WERI-Rb-1 (cell line): ENCODE data around the gene ZFYVE28.

Source experiments
- DNase-seq: peaks from one replicate; pipeline ENCODE4 v3.0.0-alpha.2; 2020
- H3K27ac ChIP-seq: fragments of 250-450 bp; sonication (Bioruptor Pico); 2 replicates; pipeline ENCODE4 v1.5.1; 2020; ENCODE audit warnings: mild to moderate bottlenecking, moderate library complexity
- H3K27me3 ChIP-seq: fragments of 250-450 bp; sonication (Bioruptor Pico); 2 replicates; pipeline ENCODE4 v1.5.1; 2021; ENCODE audit warnings: mild to moderate bottlenecking, low read depth, moderate library complexity; ENCODE audit not compliant: insufficient read depth, severe bottlenecking
- H3K36me3 ChIP-seq: fragments of 250-450 bp; sonication (Bioruptor Pico); 2 replicates; pipeline ENCODE4 v1.5.1; 2020; ENCODE audit warnings: mild to moderate bottlenecking, moderate library complexity
- H3K4me3 ChIP-seq: 2 replicates; pipeline ENCODE4 v1.5.1; 2011; ENCODE audit warnings: low read depth, mild to moderate bottlenecking, control low read depth, low read length
- H3K9me3 ChIP-seq: fragments of 250-450 bp; sonication (Bioruptor Pico); 2 replicates; pipeline ENCODE4 v1.5.1; 2021; ENCODE audit warnings: mild to moderate bottlenecking, moderate library complexity; ENCODE audit not compliant: severe bottlenecking
- TF ChIP-seq, protein P1 (sequence below): IDR thresholded peaks from 2 replicates; pipeline ENCODE4 v1.5.1; 2011; ENCODE audit warnings: low read depth, mild to moderate bottlenecking, control low read depth, inconsistent platforms, low read length

ZFYVE28 gene

DNA sequence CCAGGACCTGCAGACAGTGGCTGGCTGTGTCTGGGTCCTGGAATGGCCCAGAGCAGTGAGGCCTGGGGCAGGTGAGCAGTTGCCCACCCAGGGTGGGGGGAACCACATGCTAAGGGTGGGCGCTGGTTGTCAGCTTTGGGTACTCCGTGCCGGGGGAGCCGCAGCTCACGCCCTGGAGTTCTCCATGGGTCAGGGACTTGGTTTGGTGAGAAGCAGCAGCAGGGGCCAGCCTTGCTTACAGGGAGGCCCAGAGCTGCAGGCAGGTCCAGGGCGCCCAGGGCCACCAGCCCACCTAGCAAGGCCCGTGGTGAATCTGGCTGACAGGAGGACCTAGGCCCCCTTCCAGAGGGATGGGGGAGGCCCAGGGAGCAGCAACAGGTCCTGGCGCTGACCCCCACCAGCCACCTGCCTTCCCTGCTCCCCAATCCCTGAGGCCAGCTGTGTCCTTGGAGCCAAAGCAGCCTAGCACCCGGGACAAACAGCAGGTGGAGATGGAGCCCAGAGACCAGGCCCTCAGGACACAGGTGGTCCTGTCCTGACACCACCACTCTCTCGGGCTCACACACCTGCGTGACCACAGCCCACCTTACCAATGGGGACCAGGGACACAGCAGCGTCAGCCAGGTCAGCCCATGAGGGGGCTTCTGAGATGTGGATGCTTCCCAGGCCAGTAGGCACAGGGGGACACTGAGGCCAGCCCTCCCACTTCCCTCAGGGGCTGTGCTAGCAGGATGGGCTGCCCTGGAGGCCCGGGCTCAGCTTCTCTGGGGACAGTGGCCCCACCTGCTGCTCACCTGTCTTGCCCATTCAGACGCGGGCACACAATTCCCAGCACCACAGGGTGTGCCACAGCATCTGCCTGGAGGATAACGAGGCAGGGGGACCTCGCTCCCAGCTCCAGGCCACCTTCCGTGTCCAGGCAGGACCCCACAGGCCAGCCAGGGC, 160.1 kb downstream of the ZFYVE28 start:
- peaks cover 58% of the 10 kb centered on the region for H3K36me3 ChIP-seq
- no peaks in the 10 kb centered on the region for H3K9me3 ChIP-seq
- no peak overlapping the region for H3K4me3 ChIP-seq
- DNase-seq, result no peak
- TF ChIP-seq, protein P1, sequence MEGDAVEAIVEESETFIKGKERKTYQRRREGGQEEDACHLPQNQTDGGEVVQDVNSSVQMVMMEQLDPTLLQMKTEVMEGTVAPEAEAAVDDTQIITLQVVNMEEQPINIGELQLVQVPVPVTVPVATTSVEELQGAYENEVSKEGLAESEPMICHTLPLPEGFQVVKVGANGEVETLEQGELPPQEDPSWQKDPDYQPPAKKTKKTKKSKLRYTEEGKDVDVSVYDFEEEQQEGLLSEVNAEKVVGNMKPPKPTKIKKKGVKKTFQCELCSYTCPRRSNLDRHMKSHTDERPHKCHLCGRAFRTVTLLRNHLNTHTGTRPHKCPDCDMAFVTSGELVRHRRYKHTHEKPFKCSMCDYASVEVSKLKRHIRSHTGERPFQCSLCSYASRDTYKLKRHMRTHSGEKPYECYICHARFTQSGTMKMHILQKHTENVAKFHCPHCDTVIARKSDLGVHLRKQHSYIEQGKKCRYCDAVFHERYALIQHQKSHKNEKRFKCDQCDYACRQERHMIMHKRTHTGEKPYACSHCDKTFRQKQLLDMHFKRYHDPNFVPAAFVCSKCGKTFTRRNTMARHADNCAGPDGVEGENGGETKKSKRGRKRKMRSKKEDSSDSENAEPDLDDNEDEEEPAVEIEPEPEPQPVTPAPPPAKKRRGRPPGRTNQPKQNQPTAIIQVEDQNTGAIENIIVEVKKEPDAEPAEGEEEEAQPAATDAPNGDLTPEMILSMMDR, result no peak
- no peaks in the 10 kb centered on the region for H3K27me3 ChIP-seq
- no peak overlapping the region for H3K27ac ChIP-seq

DNA sequence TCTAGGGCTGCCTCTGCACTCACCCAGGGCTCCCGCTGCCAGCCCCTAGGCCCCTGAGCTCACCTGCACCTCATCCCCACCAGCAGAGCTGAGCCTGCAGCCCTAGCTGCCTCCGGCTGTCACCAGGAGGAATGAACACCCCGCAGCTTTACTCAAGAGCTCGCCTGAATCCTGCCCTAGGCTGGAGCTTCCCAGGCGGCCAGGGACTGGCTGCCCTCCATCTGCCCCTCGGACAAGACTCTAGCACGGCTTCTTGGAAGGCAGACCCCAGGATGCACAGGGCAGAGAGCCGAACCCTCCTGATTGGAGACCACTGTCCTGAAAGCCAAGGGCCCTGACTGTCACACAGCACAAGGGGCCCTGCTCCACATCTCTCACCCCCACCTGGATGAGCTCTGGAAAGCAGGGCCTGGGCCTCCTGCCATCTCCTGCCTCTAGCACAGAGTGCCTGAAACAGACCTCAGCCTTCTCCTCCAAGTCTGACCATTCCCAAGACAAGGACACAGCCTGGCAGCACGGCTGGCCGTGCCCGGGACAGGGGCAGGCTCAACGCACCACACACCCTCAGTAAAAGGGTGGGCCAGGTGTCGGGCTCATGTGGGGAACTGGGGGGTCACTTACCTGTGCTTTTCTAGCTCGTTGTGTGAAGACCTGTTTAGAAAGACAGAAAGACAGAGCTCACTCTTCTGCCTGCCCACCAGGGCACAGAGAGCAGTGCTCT, 160.9 kb downstream of the ZFYVE28 start:
- Histone ChIP-seq H3K9me3 (no peaks in the 10 kb centered on the region), H3K4me3 (no peak overlapping the region), H3K36me3 (peaks cover 58% of the 10 kb centered on the region), H3K27me3 (no peaks in the 10 kb centered on the region), H3K27ac (no peak overlapping the region)
- DNase-seq, result no peak
- TF ChIP-seq, protein P1, result no peak

DNA sequence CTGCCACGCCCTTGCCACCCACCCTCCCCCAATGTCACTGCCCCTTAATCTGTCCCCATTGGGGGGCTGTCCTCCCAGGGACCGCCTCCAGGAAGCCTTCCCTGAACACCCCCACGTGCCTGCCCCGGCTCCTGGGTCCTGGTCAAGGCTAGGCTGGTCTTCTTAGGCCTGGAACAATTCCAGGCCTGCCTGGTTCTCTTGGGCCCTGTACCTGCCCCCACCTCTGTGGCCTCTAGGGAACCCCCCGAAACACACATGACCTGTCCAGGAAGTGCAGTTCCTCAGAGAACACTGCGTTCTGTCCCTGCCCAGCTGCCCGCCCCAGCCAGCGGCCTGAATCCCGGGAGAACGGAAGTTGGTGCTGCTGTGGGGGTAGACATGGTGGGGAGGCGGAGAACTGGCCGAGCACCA, 161.7 kb downstream of the ZFYVE28 start:
- TF ChIP-seq, protein P1, result no peak
- no peaks in the 10 kb centered on the region for H3K9me3 ChIP-seq
- no peaks in the 10 kb centered on the region for H3K27me3 ChIP-seq
- DNase-seq, result no peak
- no peak overlapping the region for H3K27ac ChIP-seq
- no peak overlapping the region for H3K4me3 ChIP-seq
- peaks cover 58% of the 10 kb centered on the region for H3K36me3 ChIP-seq

DNA sequence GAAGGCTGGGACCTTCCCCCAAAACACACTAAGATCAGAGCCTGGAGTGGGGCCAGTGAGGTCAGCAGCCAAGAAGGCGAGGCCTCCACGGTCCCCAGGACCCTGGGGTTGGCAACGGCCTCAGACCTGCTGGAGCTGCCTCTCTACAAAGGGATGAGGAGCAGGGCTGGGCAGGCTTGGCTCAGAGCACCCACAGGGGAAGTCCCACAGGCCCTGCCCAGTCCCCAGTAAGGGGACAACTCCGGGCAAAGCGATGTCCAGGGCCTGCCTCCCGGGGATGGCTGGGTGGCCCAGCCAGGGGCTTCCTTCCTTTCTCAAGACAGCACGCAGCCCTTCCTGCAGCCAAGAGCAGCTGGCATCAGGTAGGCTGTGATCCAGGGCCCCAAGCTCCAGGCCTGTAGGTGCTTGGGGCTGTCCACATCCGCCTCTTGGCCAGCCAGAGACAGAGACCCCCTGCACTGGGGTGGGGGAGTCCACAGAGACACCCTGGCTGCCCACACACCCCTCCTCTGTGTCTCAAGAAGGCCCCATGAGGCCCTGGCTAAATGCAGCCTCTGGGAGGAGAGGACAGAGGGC, 162.2 kb downstream of the ZFYVE28 start:
- no peak for DNase-seq
- no peak overlapping the region for H3K27ac ChIP-seq
- no peak overlapping the region for H3K4me3 ChIP-seq
- peaks cover 61% of the 10 kb centered on the region for H3K36me3 ChIP-seq
- H3K9me3 ChIP-seq, result no peaks in the 10 kb centered on the region
- H3K27me3 ChIP-seq, result no peaks in the 10 kb centered on the region
- TF ChIP-seq, protein P1, result no peak

- TF ChIP-seq, protein P1, result no peak
- H3K27ac ChIP-seq, result no peak overlapping the region
- DNase-seq, result no peak
- H3K9me3 ChIP-seq, result no peaks in the 10 kb centered on the region
- no peak overlapping the region for H3K4me3 ChIP-seq
- no peaks in the 10 kb centered on the region for H3K27me3 ChIP-seq
- H3K36me3 ChIP-seq, result peaks cover 66% of the 10 kb centered on the region
These were observed 162.8 kb downstream of the ZFYVE28 start for GRCh38 chr4:2255501-2256155.
